GM12878 (cell line): ENCODE data around the gene PRSS58. TPM values are rescaled to one million over a fixed set of nuclear protein-coding genes. Genes with fewer than 3 reads are reported as not detected.
A peak's percentile ranks its signal among the peaks of the same experiment; 100 is the strongest.

Experiments used
- ATAC-seq: fragments of 200-7000 bp; cut with Tn5 transposase; 3 replicates; pipeline ENCODE4 v1.9.1; 2020; ENCODE audit warnings: mild to moderate bottlenecking, moderate library complexity
- BruUV-seq: library from RNA; stranded (reverse); fragments of 400-500 nt; replicated peaks from 2 replicates; lab custom pipeline; 2021; lab: Mats Ljungman, UMichigan
- CTCF ChIA-PET: fragments of 300-600 bp; sonication (Branson Sonifier 250); formaldehyde crosslinking; extraction: SDS; loops from one replicate; lab custom pipeline; 2021; ENCODE audit warnings: inconsistent platforms; lab: Yijun Ruan, JAX
- POLR2A ChIA-PET: fragments of 350-600 bp; formaldehyde crosslinking; extraction: SDS; loops from one replicate; lab custom pipeline; 2021; ENCODE audit warnings: inconsistent platforms; lab: Charles Lee
- RAD21 ChIA-PET: fragments of 300-600 bp; sonication (Branson Sonifier 250); formaldehyde crosslinking; loops from one replicate; lab custom pipeline; 2023; ENCODE audit warnings: antibody characterized with exemption; ENCODE audit not compliant: unreplicated experiment; lab: Charles Lee
- SMC1A ChIA-PET: fragments of 300-600 bp; sonication (Branson Sonifier 250); formaldehyde crosslinking; loops from one replicate; lab custom pipeline; 2023; ENCODE audit not compliant: unreplicated experiment, uncharacterized antibody; lab: Charles Lee
- DNase-seq: peaks from one replicate; pipeline ENCODE4 v3.0.0-alpha.2; 2011; ENCODE audit warnings: low read depth, low spot score
- FAIRE-seq: peaks from 3 replicates; lab custom pipeline; 2011; peaks lifted over from hg19 to GRCh38; lab: Jason Lieb, UNC
- H2AFZ ChIP-seq: 2 replicates; pipeline ENCODE4 v1.6.0; 2011; ENCODE audit warnings: low read depth, low read length, control low read depth; ENCODE audit not compliant: control insufficient read depth
- H3K27ac ChIP-seq: 2 replicates; pipeline ENCODE4 v1.5.1; 2011; ENCODE audit warnings: control low read depth; ENCODE audit not compliant: control insufficient read depth, insufficient read depth
- H3K27me3 ChIP-seq, 2 experiments: replicated peaks in 1 of 2; 2 replicates each; pipeline versions ENCODE4 v1.6.0 to v1.6.1; 2011; ENCODE audit warnings: low read length in 1 of 2; ENCODE audit not compliant: control insufficient read depth in 2 of 2, insufficient read depth in 2 of 2
- H3K36me3 ChIP-seq, 2 experiments: 2 replicates each; pipeline ENCODE4 v1.5.1; 2011; ENCODE audit warnings: low read length in 1 of 2; ENCODE audit not compliant: control insufficient read depth in 2 of 2, insufficient read depth in 2 of 2
- H3K4me1 ChIP-seq: 2 replicates; pipeline ENCODE4 v1.6.1; 2011; ENCODE audit warnings: mild to moderate bottlenecking, low read length, moderate library complexity, mixed read lengths; ENCODE audit not compliant: control insufficient read depth, insufficient read depth
- H3K4me2 ChIP-seq: 2 replicates; pipeline ENCODE4 v1.6.0; 2011; ENCODE audit warnings: control low read depth; ENCODE audit not compliant: control insufficient read depth, insufficient read depth
- H3K4me3 ChIP-seq: fragments of 200-600 bp; sonication (generic); 2 replicates; pipeline ENCODE4 v1.5.1; 2016
- H3K79me2 ChIP-seq: 2 replicates; pipeline ENCODE4 v1.6.0; 2011; ENCODE audit warnings: low read length; ENCODE audit not compliant: control insufficient read depth, insufficient read depth
- H3K9ac ChIP-seq: 2 replicates; pipeline ENCODE4 v1.8.0; 2011; ENCODE audit warnings: low read length, control low read depth, mixed read lengths; ENCODE audit not compliant: control insufficient read depth, insufficient read depth
- H3K9me3 ChIP-seq: replicated peaks from 3 replicates; pipeline ENCODE4 v1.5.1; 2011; ENCODE audit warnings: mild to moderate bottlenecking, low read length; ENCODE audit not compliant: control insufficient read depth, insufficient read depth
- H4K20me1 ChIP-seq: 2 replicates; pipeline ENCODE4 v1.6.0; 2011; ENCODE audit not compliant: control insufficient read depth, insufficient read depth
- BCLAF1 ChIP-seq: fragments of 450-650 bp; IDR thresholded peaks from 2 replicates; pipeline ENCODE4 v1.6.1; 2017; ENCODE audit warnings: antibody characterized with exemption, mild to moderate bottlenecking, moderate library complexity
- CTCF ChIP-seq, 3 experiments: IDR thresholded peaks in 2 of 3; conservative IDR thresholded peaks in 1 of 3; 2 replicates each; pipeline ENCODE4 v1.5.1; 2011; ENCODE audit warnings: low read depth in 3 of 3, low read length in 3 of 3, mild to moderate bottlenecking in 3 of 3, control low read depth in 2 of 3, moderate library complexity in 2 of 3, inconsistent platforms in 1 of 3, mixed read lengths in 1 of 3; ENCODE audit not compliant: control insufficient read depth in 2 of 3, insufficient read depth in 1 of 3; ENCODE audit errors: extremely low read depth in 1 of 3
- E2F8 ChIP-seq: fragments of 450-650 bp; IDR thresholded peaks from 2 replicates; pipeline ENCODE4 v1.6.1; 2018; ENCODE audit warnings: mild to moderate bottlenecking, low read depth, moderate library complexity; ENCODE audit not compliant: partially characterized antibody
- HDAC6 ChIP-seq: fragments of 200-600 bp; sonication (generic); IDR thresholded peaks from one replicate; pipeline ENCODE4 v1.8.0; 2017; ENCODE audit warnings: antibody characterized with exemption; ENCODE audit not compliant: unreplicated experiment
- MTA3 ChIP-seq: IDR thresholded peaks from 2 replicates; pipeline ENCODE4 v1.6.1; 2012; ENCODE audit warnings: low read length, inconsistent platforms, borderline replicate concordance
- POU2F2 ChIP-seq: IDR thresholded peaks from 3 replicates; pipeline ENCODE4 v1.6.1; 2011; ENCODE audit warnings: low read depth, mild to moderate bottlenecking, low read length, borderline replicate concordance
- SIX5 ChIP-seq: IDR thresholded peaks from 2 replicates; pipeline ENCODE4 v1.6.1; 2011; ENCODE audit warnings: mild to moderate bottlenecking, low read depth, low read length, moderate library complexity; ENCODE audit not compliant: severe bottlenecking
- SMAD5 ChIP-seq: IDR thresholded peaks from 2 replicates; pipeline ENCODE4 v1.6.1; 2016; ENCODE audit warnings: antibody characterized with exemption, low read depth
- STAT3 ChIP-seq: IDR thresholded peaks from 2 replicates; pipeline ENCODE4 v1.6.1; 2011; ENCODE audit warnings: low read depth, low read length, improper control_type of control experiment
- WGBS: methylation state at CpG from one replicate; pipeline ENCODE4 v1.1.6; 2016; ENCODE audit warnings: low lambda C conversion rate; ENCODE audit not compliant: insufficient replicate concordance, insufficient coverage; ENCODE audit errors: missing lambda C conversion rate; 5-methylcytosine and 5-hydroxymethylcytosine counted together
- in situ Hi-C: fragments of 300-500 bp; cut with MboI; formaldehyde crosslinking; loops from 9 replicates; pipeline ENCODE4 v1.14.3; 2018; ENCODE audit warnings: mixed read lengths
- intact Hi-C: fragments of 100-400 bp; cut with micrococcal nuclease; formaldehyde crosslinking; loops from one replicate; pipeline ENCODE4 v1.14.2; 2022; ENCODE audit not compliant: unreplicated experiment
- polyA plus RNA-seq, 11 experiments: library from polyadenylated mRNA; depleted of rRNA in 4 of 11; unstranded in 6 of 11; stranded (reverse) in 5 of 11; fragments of >200 nt; fragmentation: Nextera tagmentation in 4 of 11; fragmentation: Illumina TruSeq in 1 of 11; extraction: Ambion mirVana in 4 of 11; extraction: Trizol in 1 of 11; gene quantifications; 1 replicate in 1 of 11; 2 replicates in 10 of 11; pipeline versions ENCODE4 v1.2.1 to v1.2.3, GENCODE V29; 2011 to 2016; ENCODE audit warnings: inconsistent platforms in 2 of 11, missing spikeins in 2 of 11, low read depth in 1 of 11
- total RNA-seq, 4 experiments: library from RNA; depleted of rRNA in 3 of 4; stranded (reverse); fragments of >200 nt in 3 of 4; fragmentation: Illumina TruSeq in 1 of 4; extraction: Trizol in 1 of 4; gene quantifications; 2 replicates each; pipeline versions ENCODE4 v1.2.1 to v1.2.3, GENCODE V29; 2013 to 2021

PRSS58 gene
- total and polyA plus RNA-seq, 10 of the 15 experiments (the other 5 are each of a cell fraction or from before 2014, with no cell fraction given), result not detected

- TF ChIP-seq POU2F2 (no peak), SMAD5 (no peak), BCLAF1 (no peak), MTA3 (no peak)
These were observed 17.3 kb downstream of the PRSS58 start (continued) for GRCh38 chr7:142240546-142240945.

- in situ Hi-C loops (no loop called here), intact Hi-C loops (no loop called here)
- no peak overlapping the region for H3K9ac ChIP-seq
- H3K27ac ChIP-seq, result no peak overlapping the region
- no peaks in the 10 kb centered on the region for H3K27me3 ChIP-seq
- ChIA-PET CTCF (interaction anchor here (0.8 kb wide), 1 partner anchor 24 kb away, joined by 3 read pairs; no protein-coding TSS in a partner anchor), POLR2A (interaction anchor here (1.1 kb wide), 1 partner anchor 33 kb away, joined by 4 read pairs; no protein-coding TSS in a partner anchor), SMC1A (no interaction called here), RAD21 (interaction anchor here (0.6 kb wide), 1 partner anchor 306 kb away, joined by 3 read pairs; no protein-coding TSS in a partner anchor)
- FAIRE-seq (no peak), DNase-seq (no peak), ATAC-seq (peak; percentile 81)
- BruUV-seq, result no TSS peak
- H3K79me2 ChIP-seq, result no peaks in the 10 kb centered on the region
- no peaks in the 10 kb centered on the region for H3K4me1 ChIP-seq
- H4K20me1 ChIP-seq, result no peaks in the 10 kb centered on the region
- 37% methylated on average over 7 of the region's 7 CpGs for WGBS
- no peak overlapping the region for H3K4me2 ChIP-seq
- H3K4me3 ChIP-seq, result no peak overlapping the region
- no peaks in the 10 kb centered on the region for H3K36me3 ChIP-seq
- H3K9me3 ChIP-seq, result no peaks in the 10 kb centered on the region
- TF ChIP-seq STAT3, result no peak
- TF ChIP-seq CTCF (IDR thresholded peaks at IDR 0.05 in 2 of 3, conservative IDR thresholded peaks at IDR 0.05 in 1 of 3; ENCODE audit: control insufficient read depth in 2 of 3, extremely low read depth in 1 of 3, insufficient read depth in 1 of 3, low read depth in 3 of 3, low read length in 3 of 3), result peak in 1 of 3 experiments; percentile 27; a peak in 2 of 6 replicates
- no peak for TF ChIP-seq E2F8
- TF ChIP-seq HDAC6, result no peak
- TF ChIP-seq SIX5, result no peak
- H2AFZ ChIP-seq, result no peak overlapping the region
These were observed 26.1 kb downstream of the PRSS58 start for GRCh38 chr7:142231716-142232115.
